Activated CD4-positive, alpha-beta memory T cell treated with anti-CD3 and anti-CD28 coated beads, Interleukin-2, amount 10 ng/mL, durations not matched to agents 7 days and 5 days (primary cell): ENCODE measurements around the gene WTAP. TPM values are rescaled to one million over a fixed set of nuclear protein-coding genes. Genes with fewer than 3 reads are reported as not detected.

Experiments used
- CTCF ChIA-PET: fragments of 350-600 bp; sonication (Branson Sonifier 250); formaldehyde crosslinking; loops from one replicate; lab custom pipeline; 2021; ENCODE audit warnings: antibody characterized with exemption, inconsistent platforms; lab: Charles Lee
- POLR2A ChIA-PET: fragments of 350-600 bp; sonication (Branson Sonifier 250); formaldehyde crosslinking; loops from one replicate; lab custom pipeline; 2021; ENCODE audit warnings: antibody characterized with exemption; lab: Charles Lee
- DNase-seq: peaks from one replicate; pipeline ENCODE4 v3.0.0-alpha.2; 2020
- H3K27ac Mint-ChIP-seq: one replicate; pipeline ENCODE4 v1.8.0; 2021; ENCODE audit warnings: mild to moderate bottlenecking, mixed read lengths
- H3K27me3 Mint-ChIP-seq: one replicate; pipeline ENCODE4 v1.8.0; 2021; ENCODE audit warnings: mixed read lengths
- H3K36me3 Mint-ChIP-seq: one replicate; pipeline ENCODE4 v1.8.0; 2021; ENCODE audit warnings: low read depth, mixed read lengths
- H3K4me1 Mint-ChIP-seq: one replicate; pipeline ENCODE4 v1.8.0; 2021; ENCODE audit warnings: mixed read lengths
- H3K4me3 Mint-ChIP-seq: one replicate; pipeline ENCODE4 v1.8.0; 2021; ENCODE audit warnings: mild to moderate bottlenecking, mixed read lengths
- H3K9me3 Mint-ChIP-seq: one replicate; pipeline ENCODE4 v1.8.0; 2021; ENCODE audit warnings: mixed read lengths
- total RNA-seq, 2 experiments: library from RNA; stranded (reverse); gene quantifications; one replicate each; pipeline ENCODE4 v1.2.3, GENCODE V29; 2021

WTAP gene
- total RNA-seq, 2 experiments from 2014 or later = 124 TPM

DNA sequence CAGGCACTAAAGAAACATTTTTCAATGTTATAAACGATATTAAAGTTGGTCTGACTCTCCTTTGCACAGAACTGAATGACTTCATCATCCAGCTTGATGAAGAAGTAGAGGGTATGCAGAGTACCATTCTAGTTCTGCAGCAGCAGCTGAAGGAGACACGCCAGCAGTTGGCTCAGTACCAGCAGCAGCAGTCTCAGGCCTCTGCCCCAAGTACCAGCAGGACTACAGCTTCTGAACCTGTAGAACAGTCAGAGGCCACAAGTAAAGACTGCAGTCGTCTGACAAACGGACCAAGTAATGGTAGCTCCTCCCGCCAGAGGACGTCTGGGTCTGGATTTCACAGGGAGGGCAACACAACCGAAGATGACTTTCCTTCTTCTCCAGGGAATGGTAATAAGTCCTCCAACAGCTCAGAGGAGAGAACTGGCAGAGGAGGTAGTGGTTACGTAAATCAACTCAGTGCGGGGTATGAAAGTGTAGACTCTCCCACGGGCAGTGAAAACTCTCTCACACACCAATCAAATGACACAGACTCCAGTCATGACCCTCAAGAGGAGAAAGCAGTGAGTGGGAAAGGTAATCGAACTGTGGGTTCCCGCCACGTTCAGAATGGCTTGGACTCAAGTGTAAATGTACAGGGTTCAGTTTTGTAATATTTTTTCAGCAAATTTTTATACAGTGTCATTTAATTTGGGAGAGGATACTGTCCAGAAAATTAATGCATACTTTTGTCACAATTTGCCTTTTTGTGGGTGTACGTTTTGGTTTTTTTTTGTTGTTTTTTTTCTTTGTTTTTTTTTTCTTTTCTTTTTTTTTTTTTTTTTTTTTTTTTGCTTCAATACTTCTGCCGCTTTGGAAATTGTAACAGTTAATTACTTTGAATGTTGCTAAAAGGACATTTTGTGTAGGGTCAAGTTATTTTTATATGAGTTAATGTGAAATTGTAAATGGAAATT is 27.9 kb downstream of the WTAP start:
- Mint-ChIP-seq H3K27ac (no peak overlapping the region), H3K9me3 (no peaks in the 10 kb centered on the region), H3K27me3 (no peaks in the 10 kb centered on the region), H3K36me3 (peaks cover 71% of the 10 kb centered on the region), H3K4me3 (no peak overlapping the region), H3K4me1 (peaks cover 16% of the 10 kb centered on the region)
- DNase-seq = no peak
- ChIA-PET CTCF (interaction anchor here (0.5 kb wide), 1 partner anchor 34 kb away, joined by 3 read pairs; no protein-coding TSS in a partner anchor), POLR2A (interaction anchor here (1.1 kb wide), 1 partner anchor 29 kb away, joined by 6 read pairs; no protein-coding TSS in a partner anchor)

GRCh38 chr6:159756508-159756907 is 29.2 kb downstream of the WTAP start:
- Mint-ChIP-seq H3K27me3 (no peaks in the 10 kb centered on the region), H3K4me3 (no peak overlapping the region), H3K36me3 (peaks cover 74% of the 10 kb centered on the region), H3K9me3 (no peaks in the 10 kb centered on the region), H3K27ac (no peak overlapping the region), H3K4me1 (peaks cover 26% of the 10 kb centered on the region)
- POLR2A ChIA-PET = interaction anchor here (0.7 to 1.2 kb wide), 4 partner anchors 24 to 33 kb away, joined by 3 to 4 read pairs (median 3); partner anchors contain the start of gene TCP1
- DNase-seq = no peak
- CTCF ChIA-PET = no interaction called here

DNA sequence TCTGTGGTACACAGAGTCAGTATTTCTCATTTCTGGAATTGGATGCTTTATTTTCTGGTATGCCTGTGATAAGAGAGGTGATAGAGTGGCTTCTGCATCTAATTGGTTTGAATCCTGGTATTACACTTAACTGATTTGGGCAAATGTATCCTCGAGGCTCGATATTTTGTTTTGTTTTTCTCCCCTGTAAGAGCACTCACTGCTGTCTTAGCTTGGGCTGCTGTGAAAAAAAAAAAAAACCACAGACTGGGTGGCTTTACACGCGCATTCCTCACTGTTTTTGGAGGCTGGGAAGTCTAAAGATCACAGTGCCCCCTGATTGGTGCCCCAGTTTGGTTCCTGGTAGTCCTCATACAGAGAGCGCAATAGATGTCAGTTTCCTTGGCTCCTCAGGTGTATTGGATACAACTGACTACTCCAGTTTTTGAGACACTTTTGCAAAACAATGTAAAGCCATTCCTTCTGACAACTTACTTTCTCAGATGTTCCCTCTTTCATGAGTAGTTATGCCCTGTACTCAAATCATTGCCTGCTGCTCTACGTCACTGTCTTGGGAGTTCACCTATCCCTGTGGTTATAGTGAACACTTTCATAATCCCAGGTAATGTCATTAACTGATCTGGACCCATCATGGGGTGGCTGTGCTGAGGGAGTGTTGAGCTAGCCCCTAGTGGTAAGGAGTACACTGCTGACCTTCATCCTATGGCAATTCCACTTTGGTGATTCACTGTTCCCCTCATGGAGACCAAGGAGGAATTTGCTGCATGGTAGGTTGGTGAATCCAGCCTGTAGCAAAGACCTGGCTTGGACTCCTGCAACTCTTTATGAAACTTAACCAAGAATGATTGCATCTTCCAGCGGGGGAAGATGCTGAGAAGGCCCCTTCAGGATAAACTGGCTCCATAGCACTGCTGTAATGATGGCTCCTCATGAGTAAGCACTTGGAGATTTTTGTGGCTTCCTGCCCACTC is 31.0 kb downstream of the WTAP start:
- H3K4me3 Mint-ChIP-seq = no peak overlapping the region
- H3K9me3 Mint-ChIP-seq = no peaks in the 10 kb centered on the region
- H3K36me3 Mint-ChIP-seq = peaks cover 68% of the 10 kb centered on the region
- ChIA-PET POLR2A (interaction anchor here (0.7 to 6.3 kb wide), 5 partner anchors 24 to 66 kb away, joined by 3 to 88 read pairs (median 4); partner anchors contain the start of genes MRPL18, SOD2, TCP1 and WTAP), CTCF (interaction anchor here (0.5 to 0.6 kb wide), 2 partner anchors 55 kb away, joined by 4 read pairs; no protein-coding TSS in a partner anchor)
- DNase-seq = no peak
- peak overlapping the region; percentile 5 for H3K27ac Mint-ChIP-seq
- peaks cover 32% of the 10 kb centered on the region for H3K4me1 Mint-ChIP-seq
- no peaks in the 10 kb centered on the region for H3K27me3 Mint-ChIP-seq

GRCh38 chr6:159759645-159760044 is 32.3 kb downstream of the WTAP start:
- H3K27me3 Mint-ChIP-seq = no peaks in the 10 kb centered on the region
- peaks cover 37% of the 10 kb centered on the region for H3K4me1 Mint-ChIP-seq
- no peak for DNase-seq
- H3K4me3 Mint-ChIP-seq = peak overlapping the region; percentile 8
- POLR2A ChIA-PET = interaction anchor here (0.6 to 6.5 kb wide), 6 partner anchors 12 to 1998 kb away, joined by 3 to 91 read pairs (median 10); partner anchors contain the start of genes MRPL18, SOD2, TCP1 and WTAP
- peaks cover 63% of the 10 kb centered on the region for H3K36me3 Mint-ChIP-seq
- H3K9me3 Mint-ChIP-seq = no peaks in the 10 kb centered on the region
- CTCF ChIA-PET = interaction anchor here (0.7 to 1.1 kb wide), 3 partner anchors 31 to 68 kb away, joined by 3 to 4 read pairs (median 3); no protein-coding TSS in a partner anchor
- peak overlapping the region; percentile 46 for H3K27ac Mint-ChIP-seq

GRCh38 chr6:159760602-159761057 is 33.3 kb downstream of the WTAP start:
- H3K9me3 Mint-ChIP-seq = no peaks in the 10 kb centered on the region
- H3K4me3 Mint-ChIP-seq = peak overlapping the region; percentile 84
- no peak for DNase-seq
- H3K36me3 Mint-ChIP-seq = peaks cover 56% of the 10 kb centered on the region
- H3K27ac Mint-ChIP-seq = peak overlapping the region; percentile 96
- CTCF ChIA-PET = interaction anchor here (0.9 to 2.4 kb wide), 5 partner anchors 26 to 66 kb away, joined by 3 to 9 read pairs (median 3); partner anchors contain the start of genes TCP1 and WTAP
- peaks cover 39% of the 10 kb centered on the region for H3K4me1 Mint-ChIP-seq
- no peaks in the 10 kb centered on the region for H3K27me3 Mint-ChIP-seq
- POLR2A ChIA-PET = interaction anchor here (0.9 to 6.5 kb wide), 14 partner anchors 9 to 702 kb away, joined by 3 to 91 read pairs (median 8); partner anchors contain the start of genes MRPL18, SOD2, TCP1 and WTAP

GRCh38 chr6:159761129-159761872 is 34.0 kb downstream of the WTAP start:
- peaks cover 42% of the 10 kb centered on the region for H3K4me1 Mint-ChIP-seq
- POLR2A ChIA-PET = interaction anchor here (0.9 to 6.5 kb wide), 16 partner anchors 9 to 701 kb away, joined by 3 to 91 read pairs (median 6); partner anchors contain the start of genes MRPL18, SOD2, TCP1 and WTAP
- H3K9me3 Mint-ChIP-seq = no peaks in the 10 kb centered on the region
- H3K36me3 Mint-ChIP-seq = peaks cover 56% of the 10 kb centered on the region
- CTCF ChIA-PET = interaction anchor here (0.8 to 2.4 kb wide), 7 partner anchors 15 to 69 kb away, joined by 3 to 9 read pairs (median 4); partner anchors contain the start of genes TCP1 and WTAP
- peak overlapping the region; percentile 84 for H3K4me3 Mint-ChIP-seq
- no peak for DNase-seq
- no peaks in the 10 kb centered on the region for H3K27me3 Mint-ChIP-seq
- H3K27ac Mint-ChIP-seq = peak overlapping the region; percentile 96

DNA sequence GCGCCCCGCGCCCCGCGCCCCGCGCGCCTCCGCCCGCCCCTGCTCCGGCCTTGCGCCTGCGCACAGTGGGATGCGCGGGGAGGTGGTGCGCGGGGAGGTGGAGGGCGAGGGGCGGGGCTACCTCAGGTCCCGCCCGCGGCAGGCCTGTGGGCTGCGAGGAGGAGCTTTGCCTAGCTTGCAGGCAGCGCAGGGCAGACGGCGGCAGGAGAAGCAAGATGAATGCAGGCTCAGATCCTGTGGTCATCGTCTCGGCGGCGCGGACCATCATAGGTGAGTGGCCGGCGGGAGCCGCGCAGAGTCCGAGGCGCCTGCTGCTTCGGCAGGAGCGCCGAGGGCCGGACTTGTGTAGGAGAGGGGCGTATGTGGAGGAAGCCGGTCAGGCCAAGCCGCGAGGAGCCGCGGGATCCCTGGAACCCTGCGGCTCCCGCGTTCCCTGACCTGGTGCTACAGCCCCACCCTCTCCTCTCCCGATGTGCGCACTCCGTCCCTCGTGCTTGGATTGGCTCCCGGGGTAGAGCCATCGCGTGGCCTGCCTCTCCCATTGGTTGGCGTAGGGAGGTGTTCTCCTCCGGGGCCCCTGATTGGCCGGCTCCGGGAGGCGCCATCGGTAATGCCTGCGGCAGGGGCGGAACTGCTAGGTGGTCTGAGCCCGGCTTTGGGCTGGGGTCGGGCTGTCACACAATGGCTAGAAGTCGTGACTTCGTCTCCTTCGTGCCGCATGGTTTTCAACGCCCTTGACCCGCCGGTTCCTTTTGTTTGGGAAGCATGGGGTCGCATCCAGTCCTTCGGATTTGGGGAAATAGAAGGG is 34.8 kb downstream of the WTAP start, which contains the start of gene ACAT2:
Gene ACAT2, plus strand, starts transcription at position 173 of the 808 bp plus-strand sequence. Its CDS starts 43 bp downstream, at position 216.
- Mint-ChIP-seq H3K9me3 (no peaks in the 10 kb centered on the region), H3K27ac (peak within 1 kb of the TSS; percentile 96), H3K4me1 (peaks cover 44% of the 10 kb centered on the region), H3K27me3 (no peaks in the 10 kb centered on the region), H3K36me3 (peaks cover 61% of the 10 kb centered on the region), H3K4me3 (peak within 1 kb of the TSS; percentile 84)
- ChIA-PET POLR2A (interaction anchor here (0.6 to 6.5 kb wide), 15 partner anchors 8 to 700 kb away, joined by 3 to 91 read pairs (median 7); partner anchors contain the start of genes MRPL18, SOD2, TCP1 and WTAP), CTCF (interaction anchor here (0.8 to 2.4 kb wide), 6 partner anchors 15 to 70 kb away, joined by 3 to 9 read pairs (median 4); partner anchors contain the start of genes TCP1 and WTAP)
- DNase-seq = peak; percentile 95

DNA sequence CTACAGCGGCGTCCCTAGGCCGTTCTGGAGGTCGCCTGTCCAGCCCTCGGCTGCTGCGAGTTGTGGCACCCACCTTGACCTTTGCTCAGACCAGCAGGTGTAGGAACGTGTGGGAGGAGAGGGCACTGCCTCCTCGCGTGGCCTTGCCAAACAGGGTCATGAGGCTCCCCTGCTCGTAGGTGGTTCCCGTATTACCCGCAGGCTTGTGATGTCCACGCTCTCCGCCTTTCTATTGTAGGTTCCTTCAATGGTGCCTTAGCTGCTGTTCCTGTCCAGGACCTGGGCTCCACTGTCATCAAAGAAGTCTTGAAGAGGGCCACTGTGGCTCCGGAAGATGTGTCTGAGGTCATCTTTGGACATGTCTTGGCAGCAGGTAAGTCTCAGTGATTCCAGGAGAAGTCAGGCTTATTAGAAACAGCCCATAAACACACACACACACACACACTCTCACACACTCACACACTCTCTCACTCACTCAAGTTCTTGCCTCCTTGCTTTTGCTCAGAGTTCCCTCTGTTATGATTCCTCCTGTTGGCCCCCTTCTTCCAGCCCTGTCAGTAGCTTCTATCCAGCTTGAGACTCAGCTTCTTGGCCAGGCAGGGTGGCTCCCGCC is 35.5 kb downstream of the WTAP start:
- Mint-ChIP-seq H3K27me3 (no peaks in the 10 kb centered on the region), H3K36me3 (peaks cover 62% of the 10 kb centered on the region), H3K4me3 (peak overlapping the region; percentile 84), H3K4me1 (peaks cover 43% of the 10 kb centered on the region), H3K9me3 (no peaks in the 10 kb centered on the region), H3K27ac (peak overlapping the region; percentile 96)
- POLR2A ChIA-PET = interaction anchor here (1.0 to 6.5 kb wide), 3 partner anchors 19 to 33 kb away, joined by 3 to 91 read pairs (median 88); partner anchors contain the start of genes MRPL18, TCP1 and WTAP
- DNase-seq = peak; percentile 42
- CTCF ChIA-PET = interaction anchor here (2.4 kb wide), 2 partner anchors 25 to 36 kb away, joined by 8 read pairs; partner anchors contain the start of gene WTAP

DNA sequence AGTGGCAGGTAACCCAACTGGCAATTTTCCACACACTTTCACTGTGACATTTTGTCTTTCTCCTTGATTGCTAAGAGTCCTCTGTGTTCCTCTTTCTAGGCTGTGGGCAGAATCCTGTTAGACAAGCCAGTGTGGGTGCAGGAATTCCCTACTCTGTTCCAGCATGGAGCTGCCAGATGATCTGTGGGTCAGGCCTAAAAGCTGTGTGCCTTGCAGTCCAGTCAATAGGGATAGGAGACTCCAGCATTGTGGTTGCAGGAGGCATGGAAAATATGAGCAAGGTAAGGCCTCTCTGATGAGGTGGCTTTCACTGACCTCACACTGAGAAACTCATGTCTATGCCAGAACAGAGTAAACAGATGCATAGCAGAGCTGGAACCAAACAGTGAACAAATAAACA is 39.6 kb downstream of the WTAP start:
- Mint-ChIP-seq H3K4me1 (peaks cover 23% of the 10 kb centered on the region), H3K27me3 (no peaks in the 10 kb centered on the region), H3K36me3 (peaks cover 78% of the 10 kb centered on the region), H3K4me3 (no peak overlapping the region), H3K27ac (no peak overlapping the region), H3K9me3 (no peaks in the 10 kb centered on the region)
- CTCF ChIA-PET = no interaction called here
- DNase-seq = no peak
- POLR2A ChIA-PET = no interaction called here

DNA sequence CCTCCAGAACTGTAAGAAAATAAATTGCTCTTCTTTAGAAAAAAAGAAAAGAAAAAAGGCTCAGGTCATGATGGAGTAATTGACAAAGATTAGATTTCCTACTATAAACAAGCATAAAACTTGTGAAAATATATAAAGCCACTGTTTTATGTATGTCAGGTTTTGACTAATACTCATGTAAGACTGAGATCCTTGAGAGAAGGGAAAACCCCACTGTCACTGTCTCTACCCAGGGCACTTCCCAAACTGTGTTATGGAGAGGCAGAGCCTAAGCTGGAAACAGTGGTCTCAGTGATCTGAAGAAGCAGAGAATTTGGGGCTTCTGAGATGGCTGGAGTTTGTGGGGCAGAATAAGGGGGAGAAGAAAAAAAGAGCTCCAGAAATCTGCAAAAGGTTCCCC is 42.2 kb downstream of the WTAP start:
- no peak for DNase-seq
- ChIA-PET CTCF (interaction anchor here (1.2 kb wide), 1 partner anchor 49 kb away, joined by 4 read pairs; no protein-coding TSS in a partner anchor), POLR2A (interaction anchor here (1.5 kb wide), 1 partner anchor 7 kb away, joined by 4 read pairs; the partner anchor contains the start of gene ACAT2)
- Mint-ChIP-seq H3K36me3 (peaks cover 78% of the 10 kb centered on the region), H3K4me1 (peaks cover 13% of the 10 kb centered on the region), H3K27ac (peak overlapping the region; percentile 19), H3K9me3 (no peaks in the 10 kb centered on the region), H3K27me3 (no peaks in the 10 kb centered on the region), H3K4me3 (no peak overlapping the region)
